ENCODE data around the gene RPL7L1. TPM values are rescaled to one million over a fixed set of nuclear protein-coding genes. Genes with fewer than 3 reads are reported as not detected.
"Not testable (repeated sequence)": the region's sequence is repeated elsewhere in the genome, so short reads cannot be mapped to it uniquely, and the experiment has no call there.

RPL7L1 gene
- 96.8 and 102 TPM in 2 replicates for total RNA-seq

DNA sequence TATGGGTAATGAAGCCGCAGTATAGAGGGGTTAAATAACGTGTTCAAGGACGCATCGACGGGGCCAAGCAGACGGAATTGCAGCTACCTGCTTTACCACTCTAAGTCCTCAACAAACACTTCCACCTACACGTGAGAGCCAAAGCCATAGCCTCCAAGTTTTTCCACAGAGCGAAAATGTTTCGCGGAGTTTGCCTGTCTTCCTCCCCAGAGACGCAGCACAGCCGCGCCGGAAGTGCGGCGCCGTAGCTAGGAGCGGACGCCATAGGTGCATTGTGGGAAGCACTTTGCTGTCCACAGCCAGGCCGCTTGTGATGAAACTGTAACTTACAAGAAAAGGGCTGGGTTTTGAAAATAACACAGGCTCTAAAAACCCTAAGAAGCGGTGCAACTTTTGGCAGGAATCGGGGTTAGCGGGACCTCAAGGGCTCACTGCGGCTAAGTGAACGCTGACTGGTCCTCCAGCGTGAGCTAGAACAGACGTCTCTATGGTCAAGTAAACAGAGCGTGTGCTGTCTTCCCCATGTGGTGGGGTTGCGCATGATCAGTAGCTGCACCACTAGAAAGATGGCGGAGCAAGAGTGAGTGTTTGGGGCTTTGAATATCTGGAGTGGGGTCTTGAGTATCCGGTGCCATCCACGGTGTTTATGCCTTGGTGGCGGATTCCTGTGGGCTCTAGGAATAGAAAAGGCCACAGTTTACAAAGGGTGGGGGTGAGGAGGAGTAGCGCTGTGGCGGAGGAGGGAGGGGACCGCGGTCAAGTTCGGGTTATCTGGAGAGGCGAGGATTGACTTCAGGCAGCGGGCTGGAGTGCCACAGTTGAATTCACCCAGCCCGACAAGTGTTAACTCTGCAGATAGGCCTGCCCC, at the start of gene RPL7L1:
Gene RPL7L1, plus strand, starts transcription at position 245 of the 868 bp plus-strand sequence. Its CDS starts 295 bp downstream, at position 540.
- intact Hi-C loops (cut with micrococcal nuclease) = loop anchor here (1.0 to 5.0 kb wide), 10 partner anchors 11 to 662 kb away; partner anchors contain the start of genes CNPY3, MRPS10, PPP2R5D and TBCC

DNA sequence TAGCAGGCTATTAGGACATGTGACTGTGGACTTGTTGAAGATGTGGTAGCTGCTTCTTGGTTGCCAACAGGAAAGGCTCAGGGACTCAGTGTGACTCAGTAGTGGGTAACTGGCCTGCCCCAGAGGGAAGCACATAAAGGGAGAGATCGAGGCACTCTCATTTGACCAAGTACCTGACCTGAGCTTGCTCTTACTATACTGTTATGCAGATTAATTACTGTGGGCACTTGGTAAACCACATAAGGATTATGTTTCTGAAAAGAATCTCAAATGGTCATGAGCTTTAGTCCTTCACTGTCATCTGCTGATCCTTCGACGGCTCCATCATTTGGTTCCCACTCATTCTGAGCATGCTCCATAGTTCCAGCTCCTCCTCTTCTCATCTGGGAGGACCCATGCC, 48.2 kb upstream of the RPL7L1 start:
- intact Hi-C loops (cut with micrococcal nuclease) = no loop called here

DNA sequence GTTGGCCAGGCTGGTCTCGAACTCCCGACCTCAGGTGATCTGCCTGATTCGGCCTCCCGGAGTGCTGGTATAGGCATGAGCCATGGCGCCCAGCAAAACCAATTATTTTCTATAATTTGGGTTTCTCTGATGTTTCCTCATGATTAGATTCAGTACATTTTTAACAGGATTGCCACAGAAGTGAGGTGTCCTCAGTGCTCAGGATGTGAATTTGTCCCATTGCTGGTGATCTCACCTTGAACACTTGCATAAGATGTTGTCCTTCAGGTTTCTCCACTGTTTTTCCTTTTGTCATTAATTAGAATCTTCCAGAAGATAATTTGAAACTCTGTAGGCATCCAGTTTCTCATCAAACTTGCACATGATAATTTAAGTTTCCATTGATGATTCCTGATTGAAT, 45.4 kb upstream of the RPL7L1 start:
- intact Hi-C loops (cut with micrococcal nuclease) = no loop called here

DNA sequence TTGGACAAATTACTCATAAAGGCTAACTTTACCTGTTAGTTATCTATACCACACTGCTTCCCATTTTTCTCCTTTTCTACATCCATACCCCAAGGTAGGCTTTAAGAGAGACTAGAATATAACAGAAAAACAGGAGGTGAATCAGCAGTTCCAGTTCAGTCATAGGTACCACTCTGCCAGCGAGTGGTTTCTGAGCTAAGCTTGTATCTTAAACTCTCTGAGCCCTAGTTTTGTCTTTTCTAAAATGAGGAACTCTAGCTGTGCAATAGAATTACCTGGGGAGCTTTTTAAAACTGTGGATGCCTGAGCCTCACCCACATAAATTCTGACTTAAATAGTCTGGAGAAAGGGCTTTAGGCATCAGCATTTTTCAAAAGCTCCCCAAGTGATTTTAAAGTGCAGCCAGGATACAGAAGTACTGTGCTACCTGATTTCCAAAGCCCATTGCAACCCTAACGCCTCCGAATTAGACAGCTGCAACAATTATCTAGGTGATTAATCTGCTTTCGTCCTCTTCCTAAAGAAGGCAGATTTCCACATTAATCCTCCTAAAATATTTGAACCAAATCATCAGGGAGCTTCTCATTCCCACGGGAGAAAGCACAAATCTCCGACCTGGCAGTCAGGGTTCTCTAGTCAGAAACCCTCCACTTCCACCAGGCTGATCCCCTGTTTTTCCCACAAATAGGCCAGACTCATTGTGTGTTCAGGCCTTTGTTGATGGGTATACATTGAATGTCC, 37.4 kb upstream of the RPL7L1 start:
- intact Hi-C loops (cut with micrococcal nuclease) = no loop called here

DNA sequence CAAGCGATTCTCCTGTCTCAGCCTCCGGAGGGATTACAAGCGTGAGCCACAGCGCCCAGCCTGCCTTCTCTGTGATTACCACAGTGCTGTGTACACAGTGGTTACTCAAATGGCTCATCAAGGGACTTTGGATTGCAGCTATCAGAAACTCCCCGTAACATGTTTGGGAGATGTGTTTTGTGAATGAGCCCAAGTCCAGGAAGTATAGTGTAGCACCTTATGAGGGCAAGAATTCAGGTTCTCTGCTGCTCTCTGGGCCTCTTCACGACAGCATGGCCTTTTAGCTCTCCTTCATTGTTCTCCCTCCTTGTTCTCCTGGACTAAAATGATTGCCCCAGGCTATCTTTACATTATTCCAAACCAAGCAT, 34.1 kb upstream of the RPL7L1 start:
- intact Hi-C loops (cut with micrococcal nuclease) = no loop called here

DNA sequence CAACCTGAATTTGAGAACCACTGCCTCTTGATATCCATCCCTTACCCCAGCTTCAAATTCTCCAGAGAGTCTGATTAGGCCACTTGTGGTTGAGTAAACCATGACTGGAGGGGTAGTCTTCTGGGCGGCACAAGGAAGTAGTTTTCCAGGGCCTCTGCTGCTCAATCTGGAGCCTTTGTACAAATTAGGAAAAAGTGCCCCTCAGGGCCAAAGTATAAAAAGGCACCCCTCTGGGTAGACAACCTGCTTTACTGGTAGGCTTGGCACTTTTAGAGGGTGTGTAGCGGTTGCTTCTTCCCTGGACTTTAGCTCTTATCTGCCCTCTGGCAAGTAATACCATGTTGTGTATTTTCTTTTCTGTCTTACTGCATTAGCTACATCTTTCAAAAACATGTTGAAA, 32.9 kb upstream of the RPL7L1 start:
- intact Hi-C loops (cut with micrococcal nuclease) = no loop called here

DNA sequence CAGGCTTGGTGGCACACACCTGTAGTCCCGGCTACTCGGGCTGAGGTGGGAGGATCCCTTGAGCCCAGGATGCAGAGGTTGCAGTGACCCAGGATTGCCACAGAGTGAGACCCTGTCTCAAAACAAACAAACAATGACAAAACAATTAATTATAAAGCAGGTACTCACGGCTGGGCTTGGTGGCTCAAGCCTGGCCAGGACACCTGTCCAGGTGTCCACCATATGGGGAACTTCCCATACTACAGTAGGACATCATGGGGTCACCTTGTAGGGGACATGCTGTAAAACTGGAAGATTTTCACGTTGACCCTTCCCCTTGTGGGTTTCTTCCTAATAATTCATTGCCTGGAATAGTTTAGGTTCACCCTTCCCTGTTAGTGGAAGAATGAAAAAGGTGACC, 30.7 kb upstream of the RPL7L1 start:
- intact Hi-C loops (cut with micrococcal nuclease) = no loop called here

DNA sequence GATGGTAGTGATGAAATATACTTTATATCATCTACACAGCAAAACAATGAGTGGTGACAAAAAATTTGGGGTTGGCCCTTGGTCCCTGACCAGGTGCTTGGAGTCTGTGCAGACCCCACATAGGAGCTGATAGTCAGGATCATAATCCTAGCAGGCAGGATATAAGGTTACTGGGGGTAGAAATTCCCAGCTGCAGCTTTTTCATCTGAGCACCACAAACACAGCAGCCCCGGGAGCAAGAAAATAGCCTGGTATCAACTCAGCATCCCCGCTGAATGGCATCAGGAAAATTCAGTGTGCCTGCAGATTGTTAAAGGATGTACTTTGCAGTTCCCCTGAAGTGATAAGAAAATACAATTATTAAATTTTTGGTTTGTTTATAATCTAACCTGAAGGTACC, 27.8 kb upstream of the RPL7L1 start:
- intact Hi-C loops (cut with micrococcal nuclease) = no loop called here

DNA sequence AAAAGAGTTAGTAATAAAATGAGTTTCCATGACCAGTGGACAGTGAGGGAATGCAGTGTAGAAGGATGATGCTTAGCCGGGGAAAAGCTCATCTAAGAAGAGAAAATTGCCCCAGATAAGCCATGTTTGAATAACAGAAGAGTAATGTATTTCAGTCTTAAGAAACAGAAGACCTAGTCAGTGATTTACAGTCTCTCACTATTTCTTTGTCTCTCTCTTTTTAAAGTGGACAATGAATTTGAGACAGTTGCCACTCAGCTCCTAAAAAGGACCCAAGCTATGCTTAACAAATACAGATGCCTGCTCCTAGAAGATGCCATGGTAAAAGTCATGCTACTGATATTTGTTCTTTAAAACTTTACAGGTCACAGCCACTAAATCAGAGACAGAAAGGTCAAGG, 19.4 kb upstream of the RPL7L1 start:
- intact Hi-C loops (cut with micrococcal nuclease) = no loop called here

DNA sequence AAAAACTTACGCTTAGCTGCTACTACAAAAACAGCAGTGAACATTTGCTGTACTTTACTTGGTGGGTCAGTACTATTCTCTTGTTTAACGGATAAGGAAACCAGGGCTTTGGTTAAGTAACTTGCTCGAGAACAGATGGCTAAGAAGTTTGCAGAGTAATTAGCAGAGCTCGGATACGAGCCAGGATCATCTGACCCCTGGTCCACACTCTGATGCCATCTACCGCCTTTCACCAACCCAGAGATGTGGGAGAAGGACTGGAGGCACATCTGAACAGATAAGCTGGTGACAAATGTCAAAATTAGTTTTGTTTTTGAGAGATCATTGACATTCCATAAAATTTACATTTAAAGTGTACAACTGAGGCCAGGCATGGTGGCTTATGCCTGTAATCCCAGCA, 18.9 kb upstream of the RPL7L1 start:
- intact Hi-C loops (cut with micrococcal nuclease) = no loop called here

DNA sequence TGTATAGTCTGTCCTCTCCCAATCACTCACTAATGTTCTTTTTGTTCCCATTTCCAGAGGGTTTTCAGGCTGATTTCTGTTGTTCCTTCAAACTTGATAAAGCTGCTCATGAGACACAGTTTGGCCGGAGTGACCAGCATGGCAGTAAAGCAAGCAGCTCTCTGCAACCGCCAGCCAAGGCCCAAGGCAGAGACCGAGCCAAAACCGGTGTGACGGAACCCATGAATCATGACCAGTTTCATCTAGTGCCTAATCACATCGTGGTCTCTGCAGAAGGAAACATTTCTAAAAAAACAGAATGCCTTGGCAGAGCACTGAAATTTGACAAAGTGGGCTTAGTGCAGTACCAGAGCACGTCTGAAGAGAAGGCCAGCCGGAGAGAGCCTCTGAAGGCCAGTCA, 14.8 kb upstream of the RPL7L1 start:
- intact Hi-C loops (cut with micrococcal nuclease) = no loop called here

DNA sequence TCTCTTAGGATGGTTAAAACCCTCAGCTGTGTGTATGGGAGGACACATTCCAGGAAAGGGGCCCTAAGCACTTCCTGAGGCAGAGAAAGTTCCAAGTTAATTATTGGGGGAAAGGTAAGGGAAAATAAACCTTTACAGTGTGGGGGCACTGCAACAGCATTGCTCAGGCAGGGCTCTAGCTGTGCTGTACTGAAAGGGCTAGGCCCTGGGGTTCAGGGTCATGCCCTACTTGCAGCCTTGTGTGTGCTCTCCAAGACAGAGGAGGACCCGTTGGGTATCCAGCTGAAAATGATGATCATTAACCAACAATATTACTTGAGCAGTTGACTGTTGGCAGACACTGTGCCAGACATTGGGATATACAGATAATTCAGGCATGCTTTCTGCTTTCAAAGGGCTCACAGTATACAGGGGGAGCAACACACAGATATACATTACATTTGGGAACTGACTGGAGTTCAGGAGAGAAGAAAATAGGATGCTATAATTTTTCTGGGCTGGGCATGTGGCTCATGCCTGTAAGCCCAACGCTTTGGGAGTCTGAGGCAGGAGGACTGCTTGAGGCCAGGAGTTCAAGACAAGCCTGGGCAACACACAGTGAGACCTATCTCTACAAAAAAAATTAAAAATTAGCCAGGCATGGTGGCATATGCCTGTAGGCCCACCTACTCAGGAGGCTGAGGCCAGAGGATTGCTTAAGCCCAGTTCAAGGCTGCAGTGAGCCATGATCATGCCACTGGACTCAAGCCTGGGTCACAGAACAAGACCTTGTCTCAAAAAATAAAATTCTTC, 9.1 kb upstream of the RPL7L1 start:
- intact Hi-C loops (cut with micrococcal nuclease) = no loop called here

DNA sequence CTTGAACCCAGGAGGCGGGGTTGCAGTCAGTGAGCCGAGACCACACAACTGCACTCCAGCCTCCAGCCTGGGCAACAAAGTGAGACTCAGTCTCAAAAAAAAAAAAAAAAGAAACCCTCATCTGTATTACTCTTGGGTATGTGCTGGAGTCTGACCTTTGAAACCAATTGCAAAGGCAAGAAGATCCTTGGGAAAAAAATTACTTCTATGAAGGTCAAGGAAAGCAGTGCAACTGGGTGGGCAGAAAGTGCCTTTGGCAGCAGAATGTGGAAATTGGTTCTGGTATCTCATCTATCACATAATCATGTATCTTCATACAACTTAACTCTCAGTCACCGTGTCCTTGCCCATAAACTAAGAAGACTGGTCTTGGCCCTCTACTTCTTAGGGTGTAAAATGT, 7.7 kb upstream of the RPL7L1 start:
- intact Hi-C loops (cut with micrococcal nuclease) = no loop called here

DNA sequence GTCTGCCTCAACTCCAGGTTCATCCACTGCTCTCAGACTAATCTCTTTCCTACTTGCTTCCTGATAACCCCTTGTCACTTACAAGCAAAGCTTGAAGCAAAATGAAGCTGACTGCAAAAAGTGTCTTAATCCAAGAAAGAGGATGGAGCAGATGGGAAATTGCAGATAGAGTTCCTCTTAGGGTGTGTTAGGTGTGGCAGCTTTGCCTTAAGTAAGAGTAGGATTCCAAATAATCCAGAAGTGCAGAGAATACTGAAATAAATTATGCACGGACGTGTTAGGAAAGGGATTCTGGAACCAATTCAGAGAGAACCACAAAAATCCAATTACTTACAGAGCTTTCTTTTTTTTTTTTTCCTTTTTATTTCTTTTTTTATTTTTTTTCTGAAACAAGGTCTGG, 6.1 kb upstream of the RPL7L1 start:
- intact Hi-C loops (cut with micrococcal nuclease) = no loop called here

DNA sequence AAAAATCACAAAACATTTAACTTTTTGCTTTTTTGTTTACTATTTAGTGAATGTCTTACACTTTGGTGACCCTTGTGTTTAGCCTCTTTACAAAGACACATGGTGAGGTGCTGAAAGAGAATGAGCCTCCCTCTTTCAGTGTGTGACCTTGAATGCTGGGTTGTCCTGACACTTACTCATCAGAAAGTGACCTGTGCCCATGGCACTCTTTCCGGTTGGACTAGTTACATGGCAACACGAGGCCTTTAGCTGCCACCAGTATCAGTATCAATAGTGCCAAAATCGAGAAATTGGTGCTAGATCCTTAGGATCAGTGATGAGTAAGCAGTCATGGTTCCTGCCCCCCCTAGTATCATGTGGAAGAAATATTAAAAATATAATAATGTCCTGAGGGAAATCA, 1.7 kb upstream of the RPL7L1 start:
- intact Hi-C loops (cut with micrococcal nuclease) = loop anchor here (1.0 to 5.0 kb wide), 3 partner anchors 21 to 660 kb away; partner anchors contain the start of gene MRPS10

DNA sequence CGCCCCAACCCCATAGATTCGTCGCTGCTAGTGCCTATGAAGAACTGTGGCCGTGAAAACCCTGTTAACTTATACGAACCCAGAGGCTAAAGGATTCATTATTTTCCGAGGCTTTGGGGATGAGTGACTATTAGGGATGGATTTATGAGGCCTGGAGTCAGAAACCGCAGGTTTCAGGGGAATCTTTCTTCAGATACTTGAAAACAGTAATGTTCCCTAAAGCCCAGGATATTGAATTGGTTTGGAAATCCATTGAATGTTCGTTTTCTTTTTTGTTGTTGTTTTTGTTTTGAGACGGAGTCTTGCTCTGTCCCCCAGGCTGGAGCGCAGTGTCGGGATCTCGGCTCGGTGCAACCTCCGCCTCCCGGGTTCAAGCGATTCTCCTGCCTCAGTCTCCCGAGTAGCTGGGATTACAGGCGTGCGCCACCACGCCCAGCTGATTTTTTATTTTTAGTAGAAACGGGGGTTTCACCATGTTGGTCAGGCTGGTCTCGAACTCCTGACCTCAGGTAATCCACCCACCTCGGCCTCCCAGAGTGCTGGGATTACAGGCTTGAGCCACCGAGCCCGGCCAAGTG, 913 bp downstream of the RPL7L1 start:
- intact Hi-C loops (cut with micrococcal nuclease) = not testable (repeated sequence)

DNA sequence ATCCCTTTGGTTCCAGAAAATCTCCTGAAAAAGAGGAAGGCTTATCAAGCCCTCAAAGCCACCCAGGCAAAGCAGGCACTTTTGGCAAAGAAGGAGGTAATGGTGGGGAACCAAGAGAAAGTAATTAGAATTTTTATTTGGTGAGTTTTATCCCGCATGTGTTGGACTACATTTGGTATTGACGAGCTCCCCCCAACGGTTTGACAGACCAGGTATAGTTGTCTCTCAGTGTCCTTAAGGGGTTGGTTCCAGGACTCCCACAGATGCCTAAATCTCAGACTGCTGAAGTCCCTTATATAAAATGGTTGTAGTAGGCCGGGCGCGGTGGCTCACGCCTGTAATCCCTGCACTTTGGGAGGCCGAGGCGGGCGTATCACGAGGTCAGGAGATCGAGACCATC, 1.5 kb downstream of the RPL7L1 start:
- intact Hi-C loops (cut with micrococcal nuclease) = not testable (repeated sequence)

DNA sequence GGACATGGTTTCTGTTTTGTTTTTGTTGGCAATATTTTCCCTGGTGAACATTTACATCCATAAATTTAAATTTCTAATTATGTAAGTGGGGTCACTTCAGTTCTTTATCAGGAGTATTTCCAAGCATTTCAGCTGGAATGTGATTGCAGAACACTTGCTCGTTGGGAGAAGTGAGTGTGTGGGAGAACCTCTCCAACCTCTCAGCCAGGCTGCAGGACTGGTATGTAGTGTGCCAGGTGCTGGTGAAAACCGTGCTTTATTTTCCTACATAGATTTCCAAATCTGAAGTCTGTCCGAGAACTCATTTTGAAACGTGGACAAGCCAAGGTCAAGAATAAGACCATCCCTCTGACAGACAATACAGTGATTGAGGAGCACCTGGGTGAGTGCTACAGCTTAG, 6.3 kb downstream of the RPL7L1 start:
- intact Hi-C loops (cut with micrococcal nuclease) = no loop called here

DNA sequence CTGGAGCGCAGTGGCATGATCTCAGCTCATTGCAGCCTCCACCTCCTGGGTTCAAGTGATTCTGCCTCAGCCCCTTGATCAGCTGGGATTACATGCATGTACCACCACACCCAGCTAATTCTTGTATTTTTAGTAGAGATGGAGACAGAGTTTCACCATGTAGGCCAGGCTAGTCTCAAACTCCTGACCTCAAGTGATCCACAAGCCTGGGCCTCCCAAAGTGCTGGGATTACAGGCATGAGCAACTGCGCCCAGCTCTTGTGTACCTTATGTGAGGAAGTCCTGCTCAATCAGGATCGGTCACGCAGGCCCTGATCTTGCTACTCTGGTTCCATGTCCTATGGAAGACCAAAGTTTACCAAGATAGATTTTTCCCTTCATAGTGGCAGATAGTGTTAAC, 8.8 kb downstream of the RPL7L1 start:
- intact Hi-C loops (cut with micrococcal nuclease) = not testable (repeated sequence)

DNA sequence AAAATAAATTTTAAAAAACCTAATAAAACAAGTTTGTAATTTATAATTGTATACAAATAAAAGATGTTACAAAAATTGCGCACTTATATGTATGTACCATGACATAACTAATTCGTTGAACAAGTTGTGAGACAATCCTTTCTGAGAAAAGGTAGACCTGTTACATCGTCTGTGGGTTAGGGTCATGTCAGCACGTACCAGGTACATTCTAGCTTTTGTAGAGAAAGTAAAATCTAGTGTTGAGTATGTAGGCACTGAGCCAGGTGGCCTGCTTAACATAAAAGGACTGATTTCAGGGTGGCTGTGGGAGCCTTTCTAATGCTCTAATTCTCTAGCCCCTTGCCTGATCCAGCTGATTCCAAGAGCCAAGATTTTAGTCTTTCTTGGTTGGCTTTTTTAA, 10.4 kb downstream of the RPL7L1 start:
- intact Hi-C loops (cut with micrococcal nuclease) = loop anchor here (1.0 to 5.0 kb wide), 9 partner anchors 9 to 687 kb away; partner anchors contain the start of genes BICRAL, CNPY3, MEA1 and POLH

All from T-helper 1 cell treated with Interleukin-12 subunit alpha and Interleukin-12 subunit beta and Interleukin-4 antibody, amounts not matched to agents 30 ng/mL and 1 ng/mL, for 36 hours (primary cell).